ENCODE measurements around the gene VAV2.
"Not testable (repeated sequence)": the region's sequence is repeated elsewhere in the genome, so short reads cannot be mapped to it uniquely, and the experiment has no call there.

Gene VAV2

GRCh38 chr9:133767008-133767407 lies 225.1 kb downstream of the VAV2 start:
- DNase-seq (ENCODE audit: low read depth): no peak
- no peak for TF ChIP-seq CTCF (IDR thresholded peaks at IDR 0.05; ENCODE audit: low read depth, low read length, missing control alignments)
- in situ Hi-C loops (cut with HindIII; ENCODE audit: low sequenced_read_pairs): no loop called here
- no peak overlapping the region for H3K4me3 ChIP-seq (ENCODE audit: low read depth, low read length)

GRCh38 chr9:133766234-133766633 lies 225.9 kb downstream of the VAV2 start:
- H3K4me3 ChIP-seq (ENCODE audit: low read depth, low read length); in situ Hi-C loops (cut with HindIII; ENCODE audit: low sequenced_read_pairs); DNase-seq (ENCODE audit: low read depth): not testable (repeated sequence)

GRCh38 chr9:133763272-133764183 lies 228.6 kb downstream of the VAV2 start:
- no peak for TF ChIP-seq CTCF (IDR thresholded peaks at IDR 0.05; ENCODE audit: low read depth, low read length, missing control alignments)
- H3K4me3 ChIP-seq (ENCODE audit: low read depth, low read length): no peak overlapping the region
- in situ Hi-C loops (cut with HindIII; ENCODE audit: low sequenced_read_pairs): no loop called here
- DNase-seq (ENCODE audit: low read depth): no peak

GRCh38 chr9:133762488-133763271 lies 229.4 kb downstream of the VAV2 start:
- no peak for TF ChIP-seq CTCF (IDR thresholded peaks at IDR 0.05; ENCODE audit: low read depth, low read length, missing control alignments)
- no peak for DNase-seq (ENCODE audit: low read depth)
- H3K4me3 ChIP-seq (ENCODE audit: low read depth, low read length): no peak overlapping the region
- in situ Hi-C loops (cut with HindIII; ENCODE audit: low sequenced_read_pairs): no loop called here

GRCh38 chr9:133761641-133762248 lies 230.4 kb downstream of the VAV2 start:
- in situ Hi-C loops (cut with HindIII; ENCODE audit: low sequenced_read_pairs): no loop called here
- no peak overlapping the region for H3K4me3 ChIP-seq (ENCODE audit: low read depth, low read length)
- TF ChIP-seq CTCF (IDR thresholded peaks at IDR 0.05; ENCODE audit: low read depth, low read length, missing control alignments): no peak
- DNase-seq (ENCODE audit: low read depth): no peak

- TF ChIP-seq CTCF (IDR thresholded peaks at IDR 0.05; ENCODE audit: low read depth, low read length, missing control alignments): no peak
- in situ Hi-C loops (cut with HindIII; ENCODE audit: low sequenced_read_pairs): no loop called here
- no peak for DNase-seq (ENCODE audit: low read depth)
Observed at GRCh38 chr9:133760713-133761290, 231.3 kb downstream of the VAV2 start.

More at GRCh38 chr9:133760713-133761290, 231.3 kb downstream of the VAV2 start:
- no peak overlapping the region for H3K4me3 ChIP-seq (ENCODE audit: low read depth, low read length)

All from astrocyte of the cerebellum (primary cell).